Dermis microvascular lymphatic vessel endothelial cell (primary cell): ENCODE results near the gene SORBS2. TPM values are rescaled to one million over a fixed set of nuclear protein-coding genes. Genes with fewer than 3 reads are reported as not detected.

Source experiments
- DNase-seq, 2 donors: peaks; one replicate each; pipeline versions ENCODE4 v3.0.0 to v3.0.0-alpha.2; 2010; ENCODE audit warnings: low read depth in 2 of 2
- total RNA-seq: library from RNA; depleted of rRNA; stranded (reverse); fragments of >200 nt; gene quantifications from 2 replicates; pipeline ENCODE4 v1.2.1, GENCODE V29; 2014

The SORBS2 gene
- total RNA-seq, 1 donor from 2014 or later: 86.1 TPM

GRCh38 chr4:185836241-185837084 lies 24.5 kb upstream of the SORBS2 start:
- no peak for DNase-seq

GRCh38 chr4:185835814-185836213 lies 23.8 kb upstream of the SORBS2 start:
- no peak for DNase-seq

DNA sequence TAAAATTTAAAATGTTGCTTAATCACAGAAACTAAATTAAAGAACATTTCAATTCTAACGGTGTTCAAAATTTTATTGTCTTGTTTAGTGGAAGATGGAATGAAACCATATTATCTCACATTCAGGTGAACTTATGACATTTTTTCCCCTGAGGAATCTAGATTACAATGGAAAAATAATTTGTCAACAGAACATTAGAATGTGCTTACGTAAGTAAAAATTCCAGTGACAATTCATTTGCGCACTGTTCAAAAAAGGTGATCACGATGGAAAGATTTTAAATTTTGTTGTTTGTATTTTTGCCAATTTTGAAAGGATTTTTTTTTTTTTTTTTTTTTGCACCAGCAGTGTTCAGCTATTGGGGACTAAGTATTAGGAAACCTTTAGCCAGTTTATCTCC lies 23.3 kb upstream of the SORBS2 start:
- peak in 1 of 2 donors; percentile 52 for DNase-seq

DNA sequence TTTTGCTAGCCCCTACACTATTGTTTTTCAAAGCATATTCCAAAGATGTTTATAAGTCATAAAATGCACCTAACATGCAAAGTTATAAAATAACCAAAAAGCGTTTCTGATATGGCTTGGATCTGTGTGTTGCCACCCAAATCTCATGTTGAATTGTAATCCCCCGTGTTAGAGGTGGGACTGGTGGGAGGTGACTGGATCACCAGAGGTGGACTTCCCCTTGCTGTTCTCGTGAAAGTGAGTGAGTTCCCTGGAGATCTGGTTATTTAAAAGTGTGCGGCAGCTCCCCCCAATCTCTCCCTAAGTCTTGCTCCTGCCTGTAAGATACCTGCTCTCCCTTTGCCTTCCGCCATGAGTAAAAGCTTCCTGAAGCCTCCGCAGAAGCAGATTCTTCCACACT lies 22.8 kb upstream of the SORBS2 start:
- no peak for DNase-seq

DNA sequence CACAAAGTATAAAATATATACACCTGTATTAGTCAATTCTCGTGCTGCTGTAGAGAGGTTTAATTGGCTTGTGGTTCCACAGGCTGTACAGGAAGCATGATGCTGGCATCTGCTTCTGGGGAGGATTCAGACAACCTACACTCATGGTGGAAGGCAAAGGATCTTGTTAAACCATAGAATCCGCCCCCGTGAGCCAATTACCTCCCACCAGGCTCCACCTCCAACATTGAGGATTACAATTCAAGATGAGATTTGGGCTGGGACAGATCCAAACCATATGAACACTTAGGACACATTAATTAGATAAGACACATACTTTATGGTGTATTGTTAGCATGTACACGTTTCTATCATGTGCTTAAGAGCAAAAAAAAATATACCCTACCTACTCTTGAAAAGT lies 22.1 kb upstream of the SORBS2 start:
- no peak for DNase-seq

GRCh38 chr4:185833055-185833598 lies 21.1 kb upstream of the SORBS2 start:
- peak; percentile 52 to 88 for DNase-seq

DNA sequence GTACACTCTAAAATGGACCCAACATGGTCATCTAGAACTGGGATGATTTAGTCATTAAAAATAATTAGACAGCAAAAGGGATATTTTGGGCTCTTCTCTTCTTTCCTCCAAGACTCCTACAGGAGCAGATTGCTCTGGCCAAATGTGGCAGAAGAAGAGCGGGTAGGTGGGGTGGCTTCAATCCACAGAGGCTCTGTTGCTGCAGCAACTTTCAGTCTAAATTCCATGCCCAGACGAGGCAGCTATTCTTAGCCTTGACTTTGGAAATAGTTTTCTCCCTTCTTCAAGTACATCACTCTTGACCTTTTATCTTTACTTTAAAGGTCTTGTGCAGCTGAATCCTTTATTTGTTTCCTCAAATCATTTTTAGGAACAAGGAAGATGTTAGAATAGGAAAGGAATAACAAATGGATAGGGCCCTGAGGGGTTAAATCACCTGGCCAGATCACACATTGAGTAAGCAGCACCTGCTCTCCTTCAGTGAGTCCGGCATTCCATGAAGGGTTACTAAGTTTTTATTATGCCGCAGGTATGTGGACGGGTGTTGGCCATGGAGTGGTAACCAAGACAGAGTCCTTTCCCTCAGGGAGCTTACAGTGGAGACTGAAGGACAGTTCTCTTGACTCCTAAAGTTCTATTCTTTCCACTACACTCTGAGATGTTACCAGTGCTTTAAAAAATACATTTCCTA lies 19.3 kb upstream of the SORBS2 start:
- DNase-seq: no peak

DNA sequence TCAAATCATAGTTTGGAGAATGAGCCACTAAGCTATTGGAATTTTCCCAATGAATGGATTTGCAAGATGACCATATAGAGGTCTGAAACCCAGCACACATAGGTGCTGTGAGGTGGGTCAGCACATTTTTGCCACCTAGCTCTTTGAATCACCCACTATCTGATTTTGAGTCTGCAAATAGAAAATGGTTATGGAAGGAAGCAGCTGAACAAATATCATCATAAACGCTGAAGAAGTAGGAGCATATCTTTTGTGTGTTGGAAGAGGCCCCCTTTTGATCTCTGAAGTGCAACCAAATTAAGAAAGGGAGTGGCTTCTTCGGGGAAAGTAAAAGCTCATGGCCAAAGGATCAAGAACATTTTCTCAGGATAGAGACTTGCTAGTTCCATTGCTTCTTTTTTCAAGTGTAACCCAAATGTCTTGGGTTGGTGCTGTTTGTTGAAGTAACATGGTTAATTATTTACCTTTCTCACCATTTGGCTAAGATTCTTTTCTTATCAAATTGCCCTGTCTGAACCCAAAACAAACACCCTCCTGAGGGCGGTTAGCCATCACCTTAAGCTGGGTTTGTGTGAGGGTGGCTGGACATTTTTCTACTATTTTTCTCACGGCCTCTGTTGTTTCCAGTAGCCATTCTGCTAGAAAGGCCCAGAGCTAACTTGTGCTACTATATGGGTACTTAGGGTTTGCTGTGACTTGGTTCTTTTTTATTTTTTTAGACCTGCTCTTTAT lies 18.4 kb upstream of the SORBS2 start:
- no peak for DNase-seq

- DNase-seq: no peak
Observed at GRCh38 chr4:185826381-185826780, 14.4 kb upstream of the SORBS2 start.

GRCh38 chr4:185825737-185826136 lies 13.7 kb upstream of the SORBS2 start:
- no peak for DNase-seq

GRCh38 chr4:185822791-185823190 lies 10.8 kb upstream of the SORBS2 start:
- DNase-seq: peak; percentile 25 to 39

DNA sequence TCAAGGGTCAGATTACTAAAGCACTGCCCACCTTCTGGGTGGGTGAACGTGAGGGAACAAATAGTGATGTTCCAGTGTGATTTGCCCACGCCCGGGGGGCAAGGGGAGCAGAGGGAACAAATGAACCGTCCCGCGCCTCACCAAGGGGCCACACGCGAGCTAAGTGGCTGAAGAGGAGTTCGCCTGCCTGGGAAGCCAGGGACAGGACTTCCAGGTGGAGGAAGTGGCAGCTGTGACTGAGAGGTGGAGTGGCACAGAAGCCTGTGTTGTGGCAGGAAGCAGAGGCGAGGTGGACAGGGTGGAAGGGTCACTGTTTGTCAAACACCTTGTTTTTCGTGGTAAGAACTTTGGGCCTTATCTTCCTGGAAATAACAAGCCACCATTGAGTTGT lies 9.0 kb upstream of the SORBS2 start:
- DNase-seq: no peak

DNA sequence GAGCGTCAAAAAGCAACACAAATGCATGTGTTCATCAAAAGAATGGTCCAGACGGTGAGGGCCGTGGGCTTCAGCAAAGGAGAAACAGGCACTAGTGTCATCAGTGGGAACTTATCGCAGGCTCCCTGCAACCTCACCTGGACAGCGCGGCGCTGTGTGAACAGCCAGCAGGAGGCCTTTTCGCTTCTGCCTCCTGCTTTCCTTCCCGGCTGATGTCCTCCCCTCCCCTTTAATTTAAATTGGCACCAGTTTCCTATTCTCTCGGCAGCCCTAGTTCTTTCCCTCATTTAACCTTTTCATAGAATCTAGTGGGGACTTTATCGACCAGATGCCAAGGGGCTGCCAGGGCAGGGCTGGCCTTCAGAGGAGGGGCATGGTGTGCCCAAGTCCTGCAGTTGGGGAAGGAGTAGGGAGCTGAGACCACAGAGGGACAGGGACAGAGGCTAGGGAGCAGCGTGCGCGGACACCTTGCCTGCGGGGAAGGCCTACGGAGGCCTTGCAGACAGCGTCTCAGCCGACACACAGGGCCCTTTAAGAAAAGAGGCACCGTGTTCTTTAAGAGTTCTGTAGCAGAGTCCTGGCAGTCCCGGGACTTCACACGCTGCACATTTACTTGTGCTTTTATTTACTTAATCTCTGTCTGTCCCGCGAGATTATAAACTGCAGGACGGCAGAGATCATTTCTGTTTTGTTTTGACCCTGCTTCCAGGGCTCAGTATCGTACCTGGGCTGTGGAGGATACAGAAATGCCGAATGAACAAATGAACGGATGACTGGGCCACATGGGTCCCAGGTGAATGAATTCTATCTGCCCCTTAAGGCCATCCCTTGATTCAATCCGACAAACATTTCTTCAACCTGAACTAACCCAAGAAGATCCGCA lies 8.4 kb upstream of the SORBS2 start:
- DNase-seq: no peak

DNA sequence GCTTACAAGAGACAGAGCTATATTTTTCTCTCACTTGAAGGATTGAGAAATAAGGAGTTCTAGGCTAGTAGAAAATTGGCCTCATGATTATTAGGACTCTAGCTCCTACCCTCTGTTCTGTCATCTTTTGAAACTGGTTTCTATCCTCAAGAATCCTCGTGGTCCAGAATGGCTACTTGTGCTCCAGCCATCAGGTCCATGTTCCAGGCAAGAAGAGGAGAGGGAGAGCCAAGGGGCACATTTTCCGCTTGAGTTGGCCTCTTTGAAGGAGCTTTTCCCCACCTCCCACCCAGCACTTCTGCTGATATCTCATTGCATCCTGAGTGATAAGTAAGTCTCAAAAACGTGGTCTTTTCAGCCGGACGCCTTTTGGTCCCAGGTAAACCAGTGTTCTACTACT lies 7.2 kb upstream of the SORBS2 start:
- DNase-seq: no peak

GRCh38 chr4:185817403-185817818 lies 5.4 kb upstream of the SORBS2 start:
- peak in 1 of 2 donors; percentile 45 for DNase-seq

- DNase-seq: no peak
Observed at GRCh38 chr4:185813133-185813532, 1.1 kb upstream of the SORBS2 start.

- no peak for DNase-seq
Observed at GRCh38 chr4:185810746-185811508, 1.1 kb downstream of the SORBS2 start.

GRCh38 chr4:185809533-185810071 lies 2.4 kb downstream of the SORBS2 start:
- DNase-seq: no peak

DNA sequence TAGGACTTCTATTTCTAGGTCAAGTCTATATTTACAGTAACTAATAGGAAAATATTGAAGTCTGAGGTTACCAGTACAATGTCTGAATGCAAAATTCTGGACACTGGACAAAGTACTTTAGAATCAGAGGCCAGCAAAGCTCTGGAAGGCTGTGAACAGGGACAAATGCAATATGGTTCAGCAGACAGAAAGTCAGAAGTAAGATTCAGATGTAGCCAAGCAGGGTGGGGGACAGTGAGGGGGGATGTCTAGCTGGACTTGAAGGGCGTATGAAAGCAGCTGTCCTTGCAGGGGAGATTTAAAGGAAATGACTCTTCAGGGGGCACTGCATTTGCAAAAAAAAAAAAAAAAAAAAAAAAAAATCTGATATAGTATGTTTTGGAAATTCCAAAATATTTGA lies 2.9 kb downstream of the SORBS2 start:
- no peak for DNase-seq

- DNase-seq: no peak
Observed at GRCh38 chr4:185805979-185806378, 6.0 kb downstream of the SORBS2 start.
